GM15510 (cell line): Measurements from ENCODE around the gene KCNH1.

Source experiments
- POLR2A ChIP-seq: IDR thresholded peaks from 3 replicates; pipeline ENCODE4 v1.6.1; 2011; ENCODE audit warnings: borderline replicate concordance; ENCODE audit not compliant: insufficient read length; ENCODE audit errors: extremely low read depth

KCNH1 gene

DNA sequence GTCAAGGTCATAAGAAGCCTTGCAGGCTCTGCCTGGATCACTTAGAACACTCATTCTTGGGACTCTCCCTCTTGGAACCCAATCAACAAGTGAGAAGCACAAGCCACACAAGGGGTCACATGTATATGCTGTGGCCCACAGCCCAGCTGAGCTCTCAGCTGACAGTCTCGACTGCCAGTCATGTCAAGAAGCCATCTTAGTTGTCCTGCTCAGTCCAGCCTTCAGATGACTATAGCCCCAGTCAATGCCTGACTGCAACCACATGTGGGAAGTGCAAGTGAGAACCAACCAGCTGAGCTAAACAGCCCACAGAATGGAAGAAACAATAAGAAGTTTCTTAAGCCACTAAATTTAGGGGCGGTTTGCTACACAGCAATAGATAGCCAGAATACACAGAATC lies 356.0 kb downstream of the KCNH1 start:
- TF ChIP-seq POLR2A: no peak

DNA sequence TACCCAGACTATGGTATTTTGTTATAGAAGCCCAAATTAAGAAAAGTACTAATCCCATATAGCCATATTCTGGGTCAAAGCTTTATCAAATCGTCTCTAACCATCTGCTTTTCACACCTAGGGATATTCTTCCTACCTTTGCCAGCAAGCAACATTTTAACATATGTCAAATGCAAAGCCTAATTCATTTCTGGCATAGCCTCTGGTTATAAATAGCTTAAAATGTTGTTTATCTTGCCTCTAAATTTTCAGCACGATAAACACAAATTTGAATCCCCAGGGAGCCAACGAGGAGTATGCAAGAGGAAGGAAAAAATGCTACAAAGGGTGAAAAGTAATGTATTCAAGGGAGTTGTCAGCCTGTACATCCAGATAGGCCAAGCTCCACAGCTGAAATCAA lies 357.2 kb downstream of the KCNH1 start:
- TF ChIP-seq POLR2A: no peak

DNA sequence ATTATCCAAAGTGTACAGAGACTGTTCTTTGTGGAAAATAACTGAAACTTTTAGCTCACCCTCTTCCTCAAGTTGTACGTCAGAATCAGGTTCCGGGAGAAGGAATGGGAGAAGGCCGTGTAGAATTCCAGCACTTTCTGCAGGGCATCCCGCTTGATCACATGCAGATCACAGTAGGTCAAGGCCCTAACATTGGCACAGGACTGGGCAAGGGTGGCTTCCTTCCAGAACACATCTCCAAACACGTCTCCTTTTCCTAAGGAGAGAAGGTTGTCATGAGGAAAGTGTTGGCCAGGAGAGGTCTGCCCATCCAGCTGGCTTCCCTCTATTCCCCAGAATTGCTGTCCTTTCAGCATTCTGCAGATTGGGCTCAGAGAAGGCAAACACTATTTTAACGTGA lies 358.7 kb downstream of the KCNH1 start:
- no peak for TF ChIP-seq POLR2A

DNA sequence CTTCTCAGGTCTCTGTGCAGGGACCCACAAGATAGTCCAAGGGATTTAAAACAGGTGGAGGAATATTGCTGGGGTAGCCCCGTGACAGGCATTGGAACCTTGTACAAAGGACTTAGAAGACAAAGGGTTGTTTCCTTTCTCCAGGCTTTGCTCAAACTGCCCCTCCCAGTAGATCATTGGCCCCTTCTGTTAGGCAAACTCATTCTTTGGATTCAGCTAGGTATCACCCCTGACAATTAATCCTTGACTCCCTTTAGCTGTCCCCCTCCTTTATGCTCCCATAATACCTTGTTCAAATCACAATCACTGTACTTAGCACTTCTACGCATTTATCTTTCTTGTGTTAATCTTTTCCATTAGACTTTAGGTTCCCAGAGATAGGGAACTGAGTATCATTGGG lies 360.5 kb downstream of the KCNH1 start:
- TF ChIP-seq POLR2A: no peak

DNA sequence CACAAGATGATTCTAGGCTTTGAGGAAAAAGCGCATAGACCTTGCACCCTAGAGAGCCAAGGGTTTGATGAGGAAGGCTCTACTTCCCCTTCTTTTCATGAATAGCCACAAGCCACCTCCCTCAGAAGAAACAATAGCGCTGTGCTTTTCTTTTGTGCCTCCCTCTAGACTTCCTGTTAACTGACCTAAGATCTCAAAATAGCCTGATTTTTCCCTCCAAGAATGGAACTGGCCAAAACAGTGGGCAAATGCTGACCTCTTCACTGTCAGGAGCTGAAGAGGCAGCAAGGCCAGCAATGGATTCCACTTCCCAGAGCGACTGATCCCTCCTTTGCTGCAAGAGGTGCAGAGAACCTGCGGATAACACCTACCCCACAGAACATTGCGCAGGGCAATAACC lies 362.8 kb downstream of the KCNH1 start:
- TF ChIP-seq POLR2A: no peak

DNA sequence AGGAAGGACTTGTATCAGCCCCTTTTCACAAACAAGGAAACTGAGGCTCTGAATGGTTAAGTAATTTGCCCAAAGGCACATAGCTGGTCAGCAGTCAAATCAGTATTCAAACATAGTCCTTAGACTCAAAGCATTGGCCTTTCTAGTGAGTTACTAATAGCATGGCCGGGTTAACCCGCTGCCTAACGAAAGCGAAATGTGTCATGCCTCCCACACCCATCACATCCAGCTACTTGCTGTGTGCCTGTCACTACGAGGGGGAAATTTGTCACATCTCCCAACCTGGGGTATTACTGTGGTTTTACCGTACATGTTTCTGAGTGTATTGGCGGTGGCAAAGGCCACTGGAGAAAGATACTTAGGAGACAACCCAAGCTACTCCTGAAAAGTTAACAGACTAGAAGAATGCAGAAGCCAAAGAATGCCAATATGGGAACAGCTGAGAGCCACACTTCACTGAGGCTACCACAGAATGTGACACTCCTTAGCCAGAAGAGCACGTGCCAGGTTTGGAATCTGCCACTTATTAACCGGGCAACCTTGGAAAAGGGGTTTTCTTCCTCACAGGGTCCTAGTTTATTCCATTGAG lies 363.5 kb downstream of the KCNH1 start:
- no peak for TF ChIP-seq POLR2A

DNA sequence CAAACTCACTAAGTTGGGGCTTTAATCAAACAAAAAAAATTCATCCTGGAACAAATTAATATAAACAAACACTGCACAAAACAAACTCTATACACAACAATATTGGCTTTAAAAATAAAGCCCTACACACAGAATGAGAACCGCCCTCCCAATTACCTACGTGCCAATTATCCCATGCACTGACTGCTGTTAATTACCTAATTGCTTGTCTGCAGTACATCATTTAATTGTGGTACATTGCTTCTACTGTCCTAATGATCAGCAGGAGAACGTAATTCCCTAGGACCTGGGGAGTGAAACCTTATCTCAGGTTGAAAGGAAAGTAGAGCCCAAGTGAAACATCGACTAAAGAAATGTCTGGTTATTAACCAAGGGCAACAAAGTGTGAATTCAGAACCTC lies 364.5 kb downstream of the KCNH1 start:
- no peak for TF ChIP-seq POLR2A

DNA sequence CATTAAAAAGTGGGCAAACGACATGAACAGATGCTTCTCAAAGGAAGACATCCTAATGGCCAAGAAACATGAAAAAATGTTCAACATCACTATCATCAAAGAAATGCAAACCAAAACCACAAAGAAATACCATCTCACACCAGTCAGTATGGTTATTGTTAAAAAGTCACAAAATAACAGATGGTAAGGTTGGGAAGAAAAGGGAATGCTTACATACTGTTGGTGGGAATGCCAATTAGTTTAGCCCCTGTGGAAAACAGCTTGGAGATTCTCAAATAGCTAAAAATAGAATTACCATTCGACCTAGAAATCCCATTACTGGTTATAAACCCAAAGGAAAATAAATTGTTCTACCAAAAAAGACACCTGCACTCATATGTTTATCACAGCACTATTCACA lies 369.4 kb downstream of the KCNH1 start:
- no peak for TF ChIP-seq POLR2A

DNA sequence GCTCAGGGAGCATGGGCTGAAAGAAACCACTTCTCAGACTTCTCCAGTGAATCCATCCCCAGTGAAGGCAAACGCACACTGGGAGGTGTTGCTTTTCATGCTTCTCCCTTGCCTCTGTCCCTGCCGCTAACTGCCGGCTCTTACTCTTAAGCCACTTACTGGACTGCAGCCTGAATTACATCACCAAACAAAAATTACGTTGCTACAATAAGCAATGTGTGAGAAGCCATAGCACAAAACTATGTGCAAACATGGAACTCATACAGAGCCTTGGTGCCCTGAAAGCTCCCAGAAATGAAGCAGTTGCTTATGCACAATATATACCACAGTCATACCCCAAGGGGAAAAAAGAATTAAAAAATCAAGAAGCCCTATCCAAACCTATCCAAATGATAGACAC lies 375.2 kb downstream of the KCNH1 start:
- TF ChIP-seq POLR2A: no peak

DNA sequence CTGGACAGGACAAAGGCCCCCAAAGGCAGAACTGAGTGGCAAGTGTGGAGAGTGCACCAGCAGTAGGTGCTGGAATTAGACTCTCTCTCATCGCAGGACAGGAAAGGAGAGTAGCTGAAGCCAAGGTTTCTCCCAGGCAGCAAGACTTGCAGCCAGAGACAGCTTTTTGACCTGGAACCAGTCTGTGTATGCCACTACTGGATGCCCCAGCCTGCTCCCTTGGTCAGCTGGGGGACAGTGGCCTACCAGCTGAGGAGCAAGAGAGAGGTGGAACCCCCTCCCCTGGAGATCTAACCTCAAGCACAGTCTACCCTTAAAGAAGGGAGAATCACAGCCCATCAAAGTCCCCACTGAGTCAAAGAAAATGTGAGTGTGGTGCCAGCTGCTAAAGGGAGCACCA lies 375.7 kb downstream of the KCNH1 start:
- no peak for TF ChIP-seq POLR2A

DNA sequence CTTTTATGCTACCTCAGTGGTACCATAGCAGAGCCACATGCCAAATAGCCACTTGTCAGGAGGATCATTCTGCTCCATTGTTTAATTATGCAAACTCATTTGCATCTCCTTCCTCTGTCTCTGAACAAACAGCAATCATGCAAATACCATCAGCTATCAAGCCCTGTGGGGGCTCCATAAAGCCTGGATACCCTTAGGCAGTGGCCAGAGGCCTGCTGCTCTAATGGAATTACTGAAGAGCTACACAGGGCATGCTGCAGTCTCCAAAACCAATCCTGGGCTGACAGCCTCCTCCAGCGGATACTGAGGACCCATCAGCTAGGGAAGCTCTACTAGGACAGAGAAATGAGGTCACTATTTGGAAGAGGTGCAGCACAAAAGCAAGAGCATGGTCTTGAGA lies 376.3 kb downstream of the KCNH1 start:
- TF ChIP-seq POLR2A: no peak

DNA sequence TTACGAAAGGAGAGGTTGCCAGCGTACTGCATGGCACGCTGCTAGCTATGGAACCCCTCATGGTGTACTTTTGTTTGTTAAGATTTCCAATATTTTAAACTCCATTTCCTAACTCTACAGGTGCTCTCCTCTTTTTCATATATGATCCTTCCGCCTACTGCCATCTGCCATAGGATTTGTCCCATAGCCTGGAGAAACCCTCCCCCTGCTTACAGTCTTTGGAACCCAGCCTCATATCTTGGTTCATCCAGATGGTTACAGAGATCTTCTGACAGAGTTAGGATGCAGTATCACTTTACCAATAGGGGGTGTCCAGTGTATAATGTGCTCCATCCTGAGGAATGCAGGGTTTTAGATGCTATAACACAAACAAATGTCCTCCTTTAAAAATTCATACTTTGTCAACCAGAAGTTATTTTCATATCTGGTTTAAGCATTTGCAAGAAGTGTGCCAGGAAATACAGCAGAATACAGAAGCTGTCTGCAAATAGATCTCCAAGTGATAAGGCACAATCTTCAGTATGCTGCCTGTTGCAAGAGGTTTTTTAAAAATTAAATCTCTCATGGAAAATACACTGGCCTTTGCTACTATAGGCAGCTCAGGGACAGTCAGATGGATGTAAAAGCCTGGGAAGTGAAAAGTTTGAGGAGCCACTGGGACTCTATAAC lies 377.8 kb downstream of the KCNH1 start:
- no peak for TF ChIP-seq POLR2A

DNA sequence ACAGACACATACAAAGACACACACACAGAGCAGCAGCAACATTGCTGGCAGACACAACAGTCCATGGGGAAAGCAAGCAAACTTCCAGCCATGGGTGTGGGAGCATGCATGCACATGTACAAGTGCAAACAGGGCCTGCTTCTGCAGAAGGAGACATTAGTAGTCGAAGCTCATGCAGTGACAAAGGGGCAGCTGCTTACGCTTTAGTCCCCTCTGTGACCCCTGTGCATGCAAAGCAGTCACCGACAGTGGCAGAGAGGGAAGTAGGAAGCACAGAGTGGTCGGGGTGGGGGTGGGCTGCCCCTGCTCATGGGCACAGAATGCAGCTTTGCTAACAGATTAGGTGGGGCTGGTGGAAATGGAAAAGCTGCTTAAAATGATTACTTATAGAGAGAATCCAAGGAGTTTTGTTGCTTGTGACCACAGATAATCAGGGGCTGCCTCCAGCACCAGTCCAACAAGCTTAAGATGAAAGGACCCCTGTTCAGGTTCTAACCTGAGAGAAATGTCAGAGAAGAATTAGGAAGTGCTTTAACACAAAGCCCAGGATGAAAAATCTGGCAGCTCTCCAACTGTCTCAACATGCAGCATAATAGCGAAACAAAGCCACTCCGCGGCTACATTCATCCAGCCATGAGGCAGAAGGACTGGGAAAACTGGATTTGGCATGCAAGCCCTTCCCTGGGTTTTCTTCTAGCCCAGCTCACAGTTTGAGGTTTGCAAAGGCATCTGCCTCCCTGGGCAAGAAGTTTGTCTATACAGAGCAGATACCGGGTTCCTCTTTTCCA lies 378.9 kb downstream of the KCNH1 start:
- TF ChIP-seq POLR2A: no peak

DNA sequence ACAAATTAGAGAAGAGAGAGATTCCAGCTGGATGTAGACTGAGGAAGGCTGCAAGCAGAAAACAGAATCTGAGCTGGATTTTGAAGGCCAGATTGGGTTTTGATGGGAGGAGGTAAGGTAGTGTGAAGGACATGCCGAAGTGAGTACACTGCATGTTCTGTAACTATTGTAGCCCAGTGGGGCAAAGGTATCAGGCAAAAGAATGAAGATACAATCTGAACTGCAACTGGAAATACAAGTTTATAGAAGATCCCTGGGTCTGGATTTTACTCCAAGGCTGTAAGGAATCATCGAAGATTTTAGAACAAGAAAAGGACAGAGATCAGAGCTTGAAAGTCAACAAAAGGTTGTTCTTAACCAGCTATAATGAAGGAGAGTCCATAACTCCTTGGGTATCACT lies 382.0 kb downstream of the KCNH1 start:
- no peak for TF ChIP-seq POLR2A

DNA sequence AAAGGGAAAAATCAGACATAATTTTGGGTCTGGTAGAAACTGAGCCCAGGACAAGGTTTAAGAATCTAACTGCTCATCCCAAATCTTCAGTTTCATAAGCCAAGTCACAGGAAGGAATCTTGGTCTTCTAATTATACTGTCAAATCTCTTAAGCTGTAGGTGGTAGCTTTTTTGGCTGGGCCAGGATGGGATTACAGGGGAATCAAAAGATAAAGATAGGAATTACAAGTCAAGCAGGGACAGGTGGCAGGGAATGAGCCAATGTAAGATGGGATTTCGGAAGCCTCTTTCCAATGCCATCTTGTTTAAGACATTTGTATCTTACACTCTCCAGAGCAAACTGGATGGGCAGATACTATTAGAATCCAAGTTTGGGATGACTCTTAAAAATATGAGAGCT lies 383.5 kb downstream of the KCNH1 start:
- TF ChIP-seq POLR2A: no peak

DNA sequence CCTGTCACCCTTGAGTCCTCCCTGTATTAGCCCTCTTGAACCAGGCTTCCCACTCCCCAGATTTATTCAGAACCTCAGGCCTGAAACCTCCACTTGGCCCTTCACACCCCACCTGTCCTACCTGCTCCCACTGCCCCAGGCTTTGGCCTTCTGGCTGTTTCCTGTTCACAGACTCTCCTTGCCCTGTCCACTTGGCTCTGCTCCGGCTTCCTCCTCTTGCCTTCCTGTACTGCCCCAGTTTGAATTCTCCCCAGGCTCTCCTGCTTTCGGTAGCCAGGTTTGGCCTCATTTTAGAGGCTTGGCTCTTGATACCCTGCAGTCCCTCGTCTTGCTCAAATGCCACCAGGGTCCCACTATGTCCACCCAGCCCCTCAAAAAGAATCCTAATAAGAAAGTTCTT lies 385.2 kb downstream of the KCNH1 start:
- no peak for TF ChIP-seq POLR2A
